T-helper 1 cell treated with Interleukin-12 subunit alpha and Interleukin-12 subunit beta and Interleukin-4 antibody, amounts not matched to agents 30 μg/mL and 1 μg/mL, for 36 hours (primary cell): Measurements from ENCODE around the gene FCER1A.
"Not testable (repeated sequence)": the region's sequence is repeated elsewhere in the genome, so short reads cannot be mapped to it uniquely, and the experiment has no call there.

Experiments used
- H3K27ac Mint-ChIP-seq: one replicate; pipeline ENCODE4 v1.8.0; 2021; ENCODE audit warnings: mild to moderate bottlenecking, mixed read lengths
- H3K27me3 Mint-ChIP-seq: one replicate; pipeline ENCODE4 v1.8.0; 2021; ENCODE audit warnings: low read depth, mixed read lengths
- H3K36me3 Mint-ChIP-seq: one replicate; pipeline ENCODE4 v1.8.0; 2021; ENCODE audit warnings: low read depth, mixed read lengths
- H3K4me1 Mint-ChIP-seq: one replicate; pipeline ENCODE4 v1.8.0; 2021; ENCODE audit warnings: low read depth, mixed read lengths
- H3K4me3 Mint-ChIP-seq: one replicate; pipeline ENCODE4 v1.8.0; 2021; ENCODE audit warnings: mild to moderate bottlenecking, moderate library complexity, mixed read lengths
- H3K9me3 Mint-ChIP-seq: one replicate; pipeline ENCODE4 v1.8.0; 2021; ENCODE audit warnings: mixed read lengths

The FCER1A gene

DNA sequence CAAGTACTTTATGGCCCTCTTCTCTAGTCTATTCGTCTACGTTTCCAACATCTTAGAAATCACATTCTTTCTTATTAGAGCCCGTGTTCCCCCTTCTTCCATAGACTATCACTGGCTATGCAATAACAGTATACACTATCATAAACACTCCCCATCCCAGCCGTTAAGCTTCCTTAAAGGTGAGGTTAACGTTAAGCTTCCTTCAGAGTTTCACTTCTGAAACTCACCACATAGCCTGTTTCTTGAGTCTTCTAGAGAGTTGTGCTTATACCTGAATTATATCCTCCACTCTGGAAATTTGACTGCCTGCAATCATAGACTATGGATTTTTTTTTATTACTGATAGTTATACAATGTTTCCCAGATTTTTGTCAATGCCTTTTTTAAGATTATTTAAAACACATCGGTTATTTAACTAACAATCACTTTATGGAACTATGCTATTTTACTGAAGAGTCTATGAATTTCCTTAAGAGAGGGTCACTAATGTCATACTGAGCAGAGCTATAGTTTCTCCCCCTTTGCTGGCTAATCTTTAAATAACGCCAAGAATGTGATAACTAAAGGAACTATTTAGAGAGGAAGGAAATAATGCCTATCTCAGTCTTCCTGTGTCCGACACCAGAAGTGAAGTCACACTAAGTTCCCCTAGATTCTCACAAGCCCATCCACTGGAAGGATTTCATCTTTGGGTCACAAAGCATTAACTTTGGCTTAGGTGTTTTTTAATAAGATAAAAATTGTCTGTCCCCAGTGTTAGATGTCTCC, 16.8 kb downstream of the FCER1A start:
- H3K27ac Mint-ChIP-seq: no peak overlapping the region
- H3K4me1 Mint-ChIP-seq: no peaks in the 10 kb centered on the region
- no peaks in the 10 kb centered on the region for H3K36me3 Mint-ChIP-seq
- peaks cover 7% of the 10 kb centered on the region for H3K9me3 Mint-ChIP-seq
- no peaks in the 10 kb centered on the region for H3K27me3 Mint-ChIP-seq
- no peak overlapping the region for H3K4me3 Mint-ChIP-seq

DNA sequence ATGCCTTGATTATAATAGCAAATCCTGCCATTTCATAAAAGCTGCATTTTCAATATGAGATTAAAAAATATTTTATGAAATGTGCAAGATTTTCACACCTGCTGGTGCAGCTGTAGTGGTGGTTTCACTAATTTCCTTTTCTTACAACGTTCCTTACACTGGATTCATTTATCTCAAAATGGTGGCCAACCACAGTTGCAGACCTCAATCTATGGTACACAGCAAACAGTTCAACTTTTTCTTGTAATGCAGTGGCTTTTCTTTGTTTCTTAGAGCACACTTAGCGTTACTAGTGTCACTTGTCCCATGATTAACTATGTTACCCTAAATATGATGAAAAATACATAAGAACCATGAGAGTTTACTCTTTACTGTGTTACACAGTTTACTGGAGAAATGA, 32.7 kb downstream of the FCER1A start:
- H3K27me3 Mint-ChIP-seq: no peaks in the 10 kb centered on the region
- no peaks in the 10 kb centered on the region for H3K36me3 Mint-ChIP-seq
- no peaks in the 10 kb centered on the region for H3K4me1 Mint-ChIP-seq
- no peak overlapping the region for H3K27ac Mint-ChIP-seq
- no peak overlapping the region for H3K4me3 Mint-ChIP-seq
- no peaks in the 10 kb centered on the region for H3K9me3 Mint-ChIP-seq

DNA sequence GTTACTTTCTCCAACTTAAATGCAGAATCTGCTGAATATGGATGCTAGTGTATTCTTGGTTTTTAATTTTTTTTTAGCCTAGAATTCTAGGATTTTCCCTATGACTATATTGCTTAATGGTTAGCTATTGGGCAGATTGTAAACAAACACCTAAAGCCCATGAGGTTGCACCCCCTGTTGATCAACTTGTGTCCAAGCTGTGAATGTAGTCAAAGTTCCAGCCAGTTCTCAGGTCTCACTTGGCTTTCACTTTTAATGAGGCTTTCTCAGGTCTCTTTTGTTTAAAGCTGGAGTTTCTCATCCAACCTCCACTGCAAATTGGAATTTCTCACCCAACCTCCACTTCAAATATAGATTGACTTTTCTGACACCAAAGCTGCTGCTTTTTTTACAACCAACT, 35.9 kb downstream of the FCER1A start:
- Mint-ChIP-seq H3K9me3 (no peaks in the 10 kb centered on the region), H3K36me3 (no peaks in the 10 kb centered on the region), H3K4me3 (no peak overlapping the region), H3K27me3 (no peaks in the 10 kb centered on the region), H3K27ac (no peak overlapping the region), H3K4me1 (no peaks in the 10 kb centered on the region)

DNA sequence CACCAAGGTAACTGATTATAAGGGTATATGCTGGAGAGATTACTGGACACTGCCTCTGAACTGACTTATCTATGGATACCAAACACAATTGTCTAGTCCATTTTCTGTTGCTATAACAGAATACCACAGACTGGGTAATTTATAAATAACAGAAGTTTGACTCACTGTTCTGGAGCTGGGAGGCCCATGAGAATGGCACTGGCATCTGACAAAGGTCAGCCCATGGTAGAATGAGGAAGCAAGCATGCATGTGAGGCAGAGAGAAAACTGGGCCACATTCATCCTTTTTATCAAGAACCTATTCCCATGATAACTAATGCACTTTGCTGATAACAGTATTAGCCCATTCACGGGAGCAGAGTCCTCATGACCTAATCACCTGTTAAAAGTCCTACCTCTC, 37.4 kb downstream of the FCER1A start:
- Mint-ChIP-seq H3K4me1 (no peaks in the 10 kb centered on the region), H3K27ac (no peak overlapping the region), H3K36me3 (no peaks in the 10 kb centered on the region), H3K4me3 (no peak overlapping the region), H3K9me3 (no peaks in the 10 kb centered on the region), H3K27me3 (no peaks in the 10 kb centered on the region)

DNA sequence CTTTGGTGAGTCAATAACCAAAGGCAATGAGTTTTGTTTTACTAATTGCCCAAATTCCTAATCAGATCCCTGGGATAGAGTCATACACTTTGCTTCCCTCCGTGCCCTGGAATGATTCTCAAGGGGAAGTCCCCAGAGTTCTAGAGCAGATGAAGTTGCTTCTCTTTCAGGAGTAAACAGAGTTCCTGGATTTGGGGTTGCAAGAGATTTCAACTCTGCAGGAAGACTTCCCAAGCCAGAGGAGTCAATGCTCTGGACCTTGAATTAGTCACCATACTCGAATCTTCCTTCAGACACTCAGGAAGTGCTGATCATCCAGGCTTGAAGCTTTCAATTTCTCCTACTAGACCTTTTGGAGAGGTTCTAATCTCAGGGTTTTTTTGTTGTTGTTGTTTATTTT, 39.6 kb downstream of the FCER1A start:
- Mint-ChIP-seq H3K4me1 (no peaks in the 10 kb centered on the region), H3K9me3 (no peaks in the 10 kb centered on the region), H3K36me3 (no peaks in the 10 kb centered on the region), H3K4me3 (no peak overlapping the region), H3K27ac (no peak overlapping the region), H3K27me3 (no peaks in the 10 kb centered on the region)

DNA sequence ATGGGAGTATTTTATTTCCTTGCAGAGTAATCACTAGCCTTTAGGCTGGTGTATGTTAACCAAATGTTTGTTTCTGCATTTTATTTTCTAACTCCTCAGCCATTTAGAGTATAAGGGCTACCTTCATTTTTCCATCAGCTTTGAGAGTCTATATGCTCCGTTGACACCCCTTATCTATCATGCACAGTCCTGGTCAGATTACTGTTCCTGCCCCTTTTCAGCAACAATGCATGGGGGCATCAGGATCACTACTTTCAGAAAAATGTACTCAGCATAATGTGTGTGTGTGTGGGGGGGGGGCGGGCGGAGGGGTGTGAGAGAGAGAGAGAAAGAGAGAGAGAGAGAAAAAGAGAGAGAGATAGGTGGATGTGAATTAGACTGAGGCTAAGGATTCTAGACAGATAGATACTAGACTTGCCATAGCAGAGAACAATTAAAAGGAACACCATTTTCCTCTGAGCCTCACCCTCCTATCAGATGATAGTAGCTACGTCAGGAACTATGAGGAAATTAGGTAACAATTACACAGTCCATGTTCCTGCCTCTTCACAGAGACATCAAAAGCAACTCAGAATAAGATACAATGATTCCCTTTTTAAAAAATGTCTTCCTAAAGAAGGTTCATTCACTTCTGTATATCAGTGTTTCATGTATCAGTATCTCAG, 40.8 kb downstream of the FCER1A start:
- no peaks in the 10 kb centered on the region for H3K4me1 Mint-ChIP-seq
- no peaks in the 10 kb centered on the region for H3K27me3 Mint-ChIP-seq
- H3K27ac Mint-ChIP-seq: no peak overlapping the region
- H3K4me3 Mint-ChIP-seq: no peak overlapping the region
- H3K36me3 Mint-ChIP-seq: no peaks in the 10 kb centered on the region
- H3K9me3 Mint-ChIP-seq: peaks cover 3% of the 10 kb centered on the region

DNA sequence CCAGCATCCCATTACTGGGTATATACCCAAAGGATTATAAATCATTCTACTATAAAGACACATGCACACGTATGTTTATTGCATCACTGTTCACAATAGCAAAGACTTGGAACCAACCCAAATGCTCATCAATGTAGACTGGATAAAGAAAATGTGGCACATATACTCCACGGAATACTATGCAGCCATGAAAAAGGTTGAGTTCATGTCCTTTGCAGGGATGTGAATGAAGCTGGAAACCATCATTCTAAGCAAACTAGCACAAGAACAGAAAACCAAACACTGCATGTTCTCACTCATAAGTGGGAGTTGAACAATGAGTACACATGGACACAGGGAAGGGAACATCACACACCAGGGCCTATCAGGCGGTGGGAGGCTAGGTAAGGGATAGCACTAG, 47.2 kb downstream of the FCER1A start:
- not testable (repeated sequence) for H3K36me3 Mint-ChIP-seq, H3K27ac Mint-ChIP-seq, H3K4me3 Mint-ChIP-seq, H3K4me1 Mint-ChIP-seq, H3K9me3 Mint-ChIP-seq, H3K27me3 Mint-ChIP-seq

DNA sequence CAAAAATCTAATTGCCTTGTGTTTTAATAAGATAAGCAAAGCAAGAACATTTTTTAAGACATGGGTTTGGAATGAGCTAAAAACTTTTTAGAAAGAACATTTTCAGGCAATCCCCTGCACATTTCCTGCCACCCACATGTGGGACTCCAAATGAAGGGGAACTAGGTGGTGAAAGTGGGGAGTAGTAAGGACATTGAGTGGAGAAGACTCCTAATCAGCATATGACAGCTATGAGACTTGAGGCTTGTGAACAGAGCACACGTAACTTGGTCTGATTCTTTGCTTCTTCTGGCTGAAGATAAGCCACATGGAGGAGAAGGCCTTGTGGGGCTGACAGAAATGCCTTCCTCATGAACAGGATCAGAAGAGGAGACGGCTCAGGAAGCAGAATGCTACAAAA, 50.3 kb downstream of the FCER1A start:
- H3K27me3 Mint-ChIP-seq: no peaks in the 10 kb centered on the region
- peaks cover 3% of the 10 kb centered on the region for H3K9me3 Mint-ChIP-seq
- H3K4me3 Mint-ChIP-seq: no peak overlapping the region
- H3K36me3 Mint-ChIP-seq: no peaks in the 10 kb centered on the region
- H3K27ac Mint-ChIP-seq: no peak overlapping the region
- no peaks in the 10 kb centered on the region for H3K4me1 Mint-ChIP-seq
